ENCODE measurements around the gene CCT8.

CCT8 gene

GRCh38 chr21:29096218-29097015, 23.0 kb upstream of the CCT8 start:
- Histone ChIP-seq H3K4me1 (ENCODE audit: control insufficient read depth, insufficient read depth, low read length, poor library complexity, severe bottlenecking) (peaks cover 5% of the 10 kb centered on the region), H3K9me3 (ENCODE audit: control insufficient read depth, low read length) (no peaks in the 10 kb centered on the region), H3K27ac (ENCODE audit: low read depth, low read length, severe bottlenecking) (no peak overlapping the region), H3K4me3 (ENCODE audit: extremely low read depth, insufficient read depth, low read length, poor library complexity, severe bottlenecking) (no peak overlapping the region), H3K36me3 (ENCODE audit: control insufficient read depth, insufficient read depth, low read length) (no peaks in the 10 kb centered on the region)
- WGBS, 2 experiments (ENCODE audit: insufficient coverage in 2 of 2): 85 to 89% methylated on average over 3 to 4 of the region's 8 CpGs

- peaks cover 3% of the 10 kb centered on the region for H3K4me1 ChIP-seq (ENCODE audit: control insufficient read depth, insufficient read depth, low read length, poor library complexity, severe bottlenecking)
- 74 to 78% methylated on average over 5 to 8 of the region's 9 CpGs for WGBS, 2 experiments (ENCODE audit: insufficient coverage in 2 of 2)
- no peak overlapping the region for H3K27ac ChIP-seq (ENCODE audit: low read depth, low read length, severe bottlenecking)
- H3K4me3 ChIP-seq (ENCODE audit: extremely low read depth, insufficient read depth, low read length, poor library complexity, severe bottlenecking): no peak overlapping the region
- no peaks in the 10 kb centered on the region for H3K9me3 ChIP-seq (ENCODE audit: control insufficient read depth, low read length)
- no peaks in the 10 kb centered on the region for H3K36me3 ChIP-seq (ENCODE audit: control insufficient read depth, insufficient read depth, low read length)
Measured at GRCh38 chr21:29092102-29092959, 18.9 kb upstream of the CCT8 start.

DNA sequence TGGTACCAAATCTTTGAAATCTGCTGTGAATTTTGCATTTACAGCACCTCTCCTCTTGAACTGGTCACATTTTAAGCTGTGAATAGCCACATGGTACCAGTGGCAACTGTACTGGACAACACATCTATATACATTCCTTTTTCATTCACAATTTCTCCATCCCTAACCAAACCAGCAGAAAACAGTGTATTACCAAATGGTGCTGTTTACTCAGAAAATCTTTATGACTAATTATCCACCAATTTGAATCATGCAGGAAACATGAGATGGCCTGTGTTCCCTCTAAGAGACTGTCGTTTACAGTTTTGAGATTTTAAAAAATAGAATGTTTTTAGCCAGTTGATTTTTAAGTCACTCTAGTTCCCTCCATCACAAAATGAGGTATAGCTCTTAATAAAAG, 17.6 kb upstream of the CCT8 start:
- no peaks in the 10 kb centered on the region for H3K9me3 ChIP-seq (ENCODE audit: control insufficient read depth, low read length)
- H3K27ac ChIP-seq (ENCODE audit: low read depth, low read length, severe bottlenecking): no peak overlapping the region
- H3K4me1 ChIP-seq (ENCODE audit: control insufficient read depth, insufficient read depth, low read length, poor library complexity, severe bottlenecking): peaks cover 3% of the 10 kb centered on the region
- H3K36me3 ChIP-seq (ENCODE audit: control insufficient read depth, insufficient read depth, low read length): no peaks in the 10 kb centered on the region
- no peak overlapping the region for H3K4me3 ChIP-seq (ENCODE audit: extremely low read depth, insufficient read depth, low read length, poor library complexity, severe bottlenecking)
- WGBS, 2 experiments (ENCODE audit: insufficient coverage in 2 of 2): no CpG with 5 or more reads among the region's 1 CpG

DNA sequence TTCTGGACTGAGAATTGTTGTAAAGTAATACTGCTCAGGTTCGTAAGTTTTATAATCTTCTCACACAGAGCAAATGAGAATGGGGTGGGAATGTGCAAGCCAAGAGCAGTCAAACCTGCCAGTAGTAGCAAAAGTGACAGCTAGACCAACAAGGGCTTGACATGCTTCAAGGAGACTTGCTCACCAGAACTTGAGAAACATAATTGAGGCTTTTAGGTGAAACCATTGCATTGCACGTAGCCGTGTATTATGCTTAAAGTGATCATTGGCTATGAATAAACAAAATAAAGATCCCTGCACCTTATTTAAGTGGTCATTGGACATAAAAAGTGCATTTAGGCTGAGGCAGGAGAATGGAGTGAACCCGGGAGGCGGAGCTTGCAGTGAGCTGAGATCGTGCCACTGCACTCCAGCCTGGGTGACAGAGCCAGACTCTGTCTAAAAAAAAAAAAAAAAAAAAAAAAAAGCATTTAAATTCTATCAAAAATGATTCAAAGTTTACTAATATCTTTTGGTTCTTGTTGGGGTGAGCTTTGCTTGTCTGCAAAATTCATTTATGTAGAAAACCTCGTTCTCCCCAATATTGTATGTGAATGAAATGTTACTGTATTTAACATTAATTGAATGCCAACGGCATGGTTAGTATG, 11.8 kb upstream of the CCT8 start:
- no peak overlapping the region for H3K4me3 ChIP-seq (ENCODE audit: extremely low read depth, insufficient read depth, low read length, poor library complexity, severe bottlenecking)
- 100% methylated on average over 2 of the region's 8 CpGs; no CpG with 5 or more reads in 1 of the 2 experiments for WGBS, 2 experiments (ENCODE audit: insufficient coverage in 2 of 2)

GRCh38 chr21:29084372-29084771, 10.9 kb upstream of the CCT8 start:
- no CpG with 5 or more reads among the region's 2 CpGs for WGBS, 2 experiments (ENCODE audit: insufficient coverage in 2 of 2)
- Histone ChIP-seq H3K4me1 (ENCODE audit: control insufficient read depth, insufficient read depth, low read length, poor library complexity, severe bottlenecking) (no peaks in the 10 kb centered on the region), H3K27ac (ENCODE audit: low read depth, low read length, severe bottlenecking) (no peak overlapping the region), H3K9me3 (ENCODE audit: control insufficient read depth, low read length) (no peaks in the 10 kb centered on the region), H3K4me3 (ENCODE audit: extremely low read depth, insufficient read depth, low read length, poor library complexity, severe bottlenecking) (no peak overlapping the region), H3K36me3 (ENCODE audit: control insufficient read depth, insufficient read depth, low read length) (no peaks in the 10 kb centered on the region)

More for the DNA sequence above, 11.8 kb upstream of the CCT8 start:
- Histone ChIP-seq H3K4me1 (ENCODE audit: control insufficient read depth, insufficient read depth, low read length, poor library complexity, severe bottlenecking) (no peaks in the 10 kb centered on the region), H3K9me3 (ENCODE audit: control insufficient read depth, low read length) (no peaks in the 10 kb centered on the region), H3K27ac (ENCODE audit: low read depth, low read length, severe bottlenecking) (no peak overlapping the region), H3K36me3 (ENCODE audit: control insufficient read depth, insufficient read depth, low read length) (no peaks in the 10 kb centered on the region)

GRCh38 chr21:29083306-29083705, 9.9 kb upstream of the CCT8 start:
- Histone ChIP-seq H3K36me3 (ENCODE audit: control insufficient read depth, insufficient read depth, low read length) (no peaks in the 10 kb centered on the region), H3K4me1 (ENCODE audit: control insufficient read depth, insufficient read depth, low read length, poor library complexity, severe bottlenecking) (no peaks in the 10 kb centered on the region), H3K4me3 (ENCODE audit: extremely low read depth, insufficient read depth, low read length, poor library complexity, severe bottlenecking) (no peak overlapping the region), H3K27ac (ENCODE audit: low read depth, low read length, severe bottlenecking) (no peak overlapping the region), H3K9me3 (ENCODE audit: control insufficient read depth, low read length) (no peaks in the 10 kb centered on the region)
- WGBS, 2 experiments (ENCODE audit: insufficient coverage in 2 of 2): 88 to 93% methylated on average over 1 to 2 of the region's 3 CpGs

- no peak overlapping the region for H3K27ac ChIP-seq (ENCODE audit: low read depth, low read length, severe bottlenecking)
- H3K4me1 ChIP-seq (ENCODE audit: control insufficient read depth, insufficient read depth, low read length, poor library complexity, severe bottlenecking): no peaks in the 10 kb centered on the region
- H3K9me3 ChIP-seq (ENCODE audit: control insufficient read depth, low read length): no peaks in the 10 kb centered on the region
- H3K4me3 ChIP-seq (ENCODE audit: extremely low read depth, insufficient read depth, low read length, poor library complexity, severe bottlenecking): no peak overlapping the region
- no peaks in the 10 kb centered on the region for H3K36me3 ChIP-seq (ENCODE audit: control insufficient read depth, insufficient read depth, low read length)
- 92% methylated on average over 2 of the region's 3 CpGs; no CpG with 5 or more reads in 1 of the 2 experiments for WGBS, 2 experiments (ENCODE audit: insufficient coverage in 2 of 2)
Measured at GRCh38 chr21:29082046-29082815, 8.8 kb upstream of the CCT8 start.

- WGBS, 2 experiments (ENCODE audit: insufficient coverage in 2 of 2): 86 to 98% methylated on average over 4 to 6 of the region's 6 CpGs
Measured at GRCh38 chr21:29080454-29080941, 7.0 kb upstream of the CCT8 start.

DNA sequence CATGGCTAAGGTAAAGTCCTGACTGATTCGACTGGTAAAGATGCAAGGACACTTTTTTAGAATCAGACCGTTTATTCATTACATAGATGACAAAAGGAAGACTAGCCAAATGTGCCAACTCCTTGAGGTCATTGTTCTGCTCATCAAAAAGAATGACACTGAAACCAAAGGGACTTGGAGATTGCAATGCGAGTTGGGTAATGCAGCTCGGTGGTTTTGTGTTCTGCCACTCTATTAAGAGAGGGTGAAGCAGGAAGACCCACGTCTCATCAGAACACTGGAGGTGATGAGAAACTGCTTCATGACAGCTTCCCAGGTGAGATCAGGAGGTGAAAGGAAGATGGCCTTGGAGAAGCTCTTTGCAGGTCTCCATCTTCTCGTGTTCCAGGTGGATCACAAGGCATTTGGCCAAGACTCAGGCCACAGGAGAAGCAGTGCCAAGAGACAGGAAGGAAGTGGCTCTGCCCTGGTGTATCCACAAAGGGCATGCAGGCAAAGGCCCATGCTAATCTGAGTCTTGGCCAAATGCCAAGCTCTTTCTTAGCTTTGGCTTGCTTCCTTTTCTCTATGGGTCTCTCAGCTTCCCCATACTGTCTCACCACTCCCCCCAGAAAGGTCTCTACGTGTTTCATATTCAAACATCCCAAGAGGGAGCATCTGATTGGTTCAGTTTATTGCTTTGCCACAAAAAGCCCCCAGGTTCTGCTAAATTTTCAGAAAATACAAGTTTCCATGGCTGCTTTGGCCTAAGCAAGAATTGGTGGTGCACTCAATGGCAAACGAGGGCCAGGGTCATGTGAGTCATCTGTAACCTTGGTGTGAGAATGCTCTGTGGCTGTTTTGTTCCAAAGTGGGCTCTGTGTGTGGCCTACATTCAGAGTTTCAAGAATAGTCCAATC, 5.7 kb upstream of the CCT8 start:
- WGBS, 2 experiments (ENCODE audit: insufficient coverage in 2 of 2): 94% methylated on average over 7 of the region's 8 CpGs
- Histone ChIP-seq H3K4me3 (ENCODE audit: extremely low read depth, insufficient read depth, low read length, poor library complexity, severe bottlenecking) (no peak overlapping the region), H3K4me1 (ENCODE audit: control insufficient read depth, insufficient read depth, low read length, poor library complexity, severe bottlenecking) (no peaks in the 10 kb centered on the region), H3K27ac (ENCODE audit: low read depth, low read length, severe bottlenecking) (no peak overlapping the region), H3K9me3 (ENCODE audit: control insufficient read depth, low read length) (no peaks in the 10 kb centered on the region), H3K36me3 (ENCODE audit: control insufficient read depth, insufficient read depth, low read length) (no peaks in the 10 kb centered on the region)

More at GRCh38 chr21:29080454-29080941, 7.0 kb upstream of the CCT8 start:
- Histone ChIP-seq H3K36me3 (ENCODE audit: control insufficient read depth, insufficient read depth, low read length) (no peaks in the 10 kb centered on the region), H3K27ac (ENCODE audit: low read depth, low read length, severe bottlenecking) (no peak overlapping the region), H3K4me3 (ENCODE audit: extremely low read depth, insufficient read depth, low read length, poor library complexity, severe bottlenecking) (no peak overlapping the region), H3K9me3 (ENCODE audit: control insufficient read depth, low read length) (no peaks in the 10 kb centered on the region), H3K4me1 (ENCODE audit: control insufficient read depth, insufficient read depth, low read length, poor library complexity, severe bottlenecking) (no peaks in the 10 kb centered on the region)
